Measurements from ENCODE around the gene PDGFRA. TPM values are rescaled to one million over a fixed set of nuclear protein-coding genes. Genes with fewer than 3 reads are reported as not detected.

Gene PDGFRA
- total and polyA plus RNA-seq, 10 of the 15 experiments (the other 5 are each of a cell fraction or from before 2014, with no cell fraction given): 0.01 to 0.28 (median 0.06) TPM; not detected in 5

DNA sequence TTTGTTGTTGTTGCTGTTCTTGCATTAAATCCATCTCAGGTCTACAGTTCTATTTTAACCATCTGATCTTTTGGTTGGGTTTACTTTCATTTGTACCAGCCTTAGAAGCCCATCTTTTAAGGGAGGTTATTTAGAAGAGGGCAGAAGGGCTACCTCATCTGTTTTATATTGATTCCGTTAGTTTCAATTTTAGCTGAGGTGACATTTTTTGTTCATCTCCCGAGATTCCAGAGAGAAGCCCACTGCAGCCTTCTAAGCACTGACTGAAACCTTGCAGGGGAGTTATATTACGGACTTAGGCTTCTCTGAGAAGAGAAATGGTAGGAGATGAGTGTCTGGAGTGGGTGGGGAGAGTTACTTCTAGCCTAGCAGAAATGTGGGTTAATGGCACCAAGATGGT, 101.8 kb downstream of the PDGFRA start (continued):
- TF ChIP-seq KDM1A (IDR thresholded peaks at IDR 0.05; ENCODE audit: borderline replicate concordance) (no peak), SMARCA5 (IDR thresholded peaks at IDR 0.05) (no peak), CHD2 (IDR thresholded peaks at IDR 0.05; ENCODE audit: borderline replicate concordance, low read depth, low read length) (no peak)
- TF ChIP-seq, protein P1, sequence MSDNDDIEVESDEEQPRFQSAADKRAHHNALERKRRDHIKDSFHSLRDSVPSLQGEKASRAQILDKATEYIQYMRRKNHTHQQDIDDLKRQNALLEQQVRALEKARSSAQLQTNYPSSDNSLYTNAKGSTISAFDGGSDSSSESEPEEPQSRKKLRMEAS (IDR thresholded peaks at IDR 0.05; ENCODE audit: low read depth, low read length): no peak

DNA sequence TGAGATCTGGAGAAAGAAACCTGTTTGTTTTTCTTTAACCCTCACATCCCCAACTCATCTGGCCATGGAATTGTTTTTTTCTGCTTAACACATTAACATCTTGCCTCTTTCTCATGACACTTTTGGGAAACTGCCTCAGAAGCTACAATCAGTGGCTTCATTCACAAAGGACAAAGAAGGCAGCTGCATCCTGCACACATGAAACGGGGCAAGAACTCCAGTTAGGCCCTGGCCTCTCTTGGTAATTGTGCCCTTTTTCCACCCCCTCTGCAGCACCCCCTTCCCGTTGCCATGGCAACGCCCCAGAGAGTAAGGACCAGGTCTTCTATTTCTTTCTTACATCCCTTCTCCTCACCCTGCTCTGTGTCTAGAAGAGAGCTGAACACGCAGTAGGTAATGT, 103.4 kb downstream of the PDGFRA start:
- Histone ChIP-seq H3K9ac (ENCODE audit: control insufficient read depth, insufficient read depth, low read length) (no peak overlapping the region), H3K4me3 (no peak overlapping the region), H3K27me3 (replicated peaks in 1 of 2; ENCODE audit: control insufficient read depth in 2 of 2, insufficient read depth in 2 of 2, low read length in 1 of 2) (peaks cover 0 to 3% of the 10 kb centered on the region in 2 experiments; a peak in 2 of 4 replicates), H3K9me3 (replicated peaks; ENCODE audit: control insufficient read depth, insufficient read depth, low read length) (no peaks in the 10 kb centered on the region), H3K36me3 (ENCODE audit: control insufficient read depth in 2 of 2, insufficient read depth in 2 of 2, low read length in 1 of 2) (no peaks in the 10 kb centered on the region), H2AFZ (ENCODE audit: control insufficient read depth, low read depth, low read length) (no peak overlapping the region), H3K4me1 (ENCODE audit: control insufficient read depth, insufficient read depth, low read length) (no peaks in the 10 kb centered on the region), H3K27ac (ENCODE audit: control insufficient read depth, insufficient read depth) (no peak overlapping the region), H3K79me2 (ENCODE audit: control insufficient read depth, insufficient read depth, low read length) (no peaks in the 10 kb centered on the region), H4K20me1 (ENCODE audit: control insufficient read depth, insufficient read depth) (no peaks in the 10 kb centered on the region), H3K4me2 (ENCODE audit: control insufficient read depth, insufficient read depth) (no peak overlapping the region)
- ChIA-PET CTCF (no interaction called here), POLR2A (no interaction called here), SMC1A (ENCODE audit: uncharacterized antibody, unreplicated experiment) (no interaction called here), RAD21 (ENCODE audit: unreplicated experiment) (interaction anchor here (0.7 kb wide), 1 partner anchor 54 kb away, joined by 3 read pairs; no protein-coding TSS in a partner anchor)
- DNase-seq (ENCODE audit: low read depth, low spot score): no peak
- 12% methylated on average over 4 of the region's 4 CpGs for WGBS (ENCODE audit: insufficient coverage, insufficient replicate concordance, low lambda C conversion rate, missing lambda C conversion rate)
- TF ChIP-seq ZZZ3 (IDR thresholded peaks at IDR 0.05; ENCODE audit: control insufficient read depth, insufficient read length, low read depth) (no peak), NFIC (IDR thresholded peaks at IDR 0.05; ENCODE audit: low read depth, low read length) (no peak), JUNB (IDR thresholded peaks at IDR 0.05) (no peak), NFXL1 (IDR thresholded peaks at IDR 0.05; ENCODE audit: borderline replicate concordance) (no peak), BACH1 (IDR thresholded peaks at IDR 0.05; ENCODE audit: borderline replicate concordance) (no peak), DPF2 (IDR thresholded peaks at IDR 0.05) (no peak), SPI1 (IDR thresholded peaks at IDR 0.05; ENCODE audit: borderline replicate concordance, insufficient read depth, low read depth, low read length) (no peak), NR2C1 (IDR thresholded peaks at IDR 0.05) (no peak)
- TF ChIP-seq, protein P2, sequence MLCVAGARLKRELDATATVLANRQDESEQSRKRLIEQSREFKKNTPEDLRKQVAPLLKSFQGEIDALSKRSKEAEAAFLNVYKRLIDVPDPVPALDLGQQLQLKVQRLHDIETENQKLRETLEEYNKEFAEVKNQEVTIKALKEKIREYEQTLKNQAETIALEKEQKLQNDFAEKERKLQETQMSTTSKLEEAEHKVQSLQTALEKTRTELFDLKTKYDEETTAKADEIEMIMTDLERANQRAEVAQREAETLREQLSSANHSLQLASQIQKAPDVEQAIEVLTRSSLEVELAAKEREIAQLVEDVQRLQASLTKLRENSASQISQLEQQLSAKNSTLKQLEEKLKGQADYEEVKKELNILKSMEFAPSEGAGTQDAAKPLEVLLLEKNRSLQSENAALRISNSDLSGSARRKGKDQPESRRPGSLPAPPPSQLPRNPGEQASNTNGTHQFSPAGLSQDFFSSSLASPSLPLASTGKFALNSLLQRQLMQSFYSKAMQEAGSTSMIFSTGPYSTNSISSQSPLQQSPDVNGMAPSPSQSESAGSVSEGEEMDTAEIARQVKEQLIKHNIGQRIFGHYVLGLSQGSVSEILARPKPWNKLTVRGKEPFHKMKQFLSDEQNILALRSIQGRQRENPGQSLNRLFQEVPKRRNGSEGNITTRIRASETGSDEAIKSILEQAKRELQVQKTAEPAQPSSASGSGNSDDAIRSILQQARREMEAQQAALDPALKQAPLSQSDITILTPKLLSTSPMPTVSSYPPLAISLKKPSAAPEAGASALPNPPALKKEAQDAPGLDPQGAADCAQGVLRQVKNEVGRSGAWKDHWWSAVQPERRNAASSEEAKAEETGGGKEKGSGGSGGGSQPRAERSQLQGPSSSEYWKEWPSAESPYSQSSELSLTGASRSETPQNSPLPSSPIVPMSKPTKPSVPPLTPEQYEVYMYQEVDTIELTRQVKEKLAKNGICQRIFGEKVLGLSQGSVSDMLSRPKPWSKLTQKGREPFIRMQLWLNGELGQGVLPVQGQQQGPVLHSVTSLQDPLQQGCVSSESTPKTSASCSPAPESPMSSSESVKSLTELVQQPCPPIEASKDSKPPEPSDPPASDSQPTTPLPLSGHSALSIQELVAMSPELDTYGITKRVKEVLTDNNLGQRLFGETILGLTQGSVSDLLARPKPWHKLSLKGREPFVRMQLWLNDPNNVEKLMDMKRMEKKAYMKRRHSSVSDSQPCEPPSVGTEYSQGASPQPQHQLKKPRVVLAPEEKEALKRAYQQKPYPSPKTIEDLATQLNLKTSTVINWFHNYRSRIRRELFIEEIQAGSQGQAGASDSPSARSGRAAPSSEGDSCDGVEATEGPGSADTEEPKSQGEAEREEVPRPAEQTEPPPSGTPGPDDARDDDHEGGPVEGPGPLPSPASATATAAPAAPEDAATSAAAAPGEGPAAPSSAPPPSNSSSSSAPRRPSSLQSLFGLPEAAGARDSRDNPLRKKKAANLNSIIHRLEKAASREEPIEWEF (IDR thresholded peaks at IDR 0.05; ENCODE audit: insufficient replicate concordance, low read depth, low read length): no peak
- no TSS peak for BruUV-seq (replicated peaks)
- intact Hi-C loops (cut with micrococcal nuclease; ENCODE audit: unreplicated experiment) (no loop called here), in situ Hi-C loops (cut with MboI) (no loop called here)
- FAIRE-seq: no peak
- no peak for ATAC-seq
